Large intestine (tissue), 3 donors: ENCODE measurements around the gene FER. TPM values are rescaled to one million over a fixed set of nuclear protein-coding genes. Genes with fewer than 3 reads are reported as not detected.
A peak's percentile ranks its signal among the peaks of the same experiment; 100 is the strongest.

Experiments used
- DNase-seq, 2 donors: peaks; one replicate each; pipeline versions ENCODE4 v3.0.0 to v3.0.0-alpha.2; 2013
- H3K27ac ChIP-seq: one replicate; pipeline ENCODE4 v1.5.1; 2013; ENCODE audit warnings: low read length
- H3K27me3 ChIP-seq: 2 replicates; pipeline ENCODE4 v1.6.1; 2013; ENCODE audit warnings: low read length; ENCODE audit not compliant: control insufficient read depth, insufficient read depth
- H3K36me3 ChIP-seq: 2 replicates; pipeline ENCODE4 v1.6.1; 2013; ENCODE audit warnings: low read length; ENCODE audit not compliant: control insufficient read depth, insufficient read depth
- H3K4me1 ChIP-seq: one replicate; pipeline ENCODE4 v1.6.1; 2013; ENCODE audit warnings: low read length; ENCODE audit not compliant: control insufficient read depth, insufficient read depth
- H3K4me3 ChIP-seq: one replicate; pipeline ENCODE4 v1.5.1; 2013; ENCODE audit warnings: low read length
- H3K9me3 ChIP-seq: one replicate; pipeline ENCODE4 v1.6.1; 2013; ENCODE audit warnings: mild to moderate bottlenecking, low read depth, low read length, moderate library complexity; ENCODE audit not compliant: control insufficient read depth
- WGBS: methylation state at CpG from one replicate; pipeline ENCODE4 v1.1.5; 2013; ENCODE audit warnings: low lambda C conversion rate; ENCODE audit not compliant: insufficient coverage; 5-methylcytosine and 5-hydroxymethylcytosine counted together
- polyA plus RNA-seq: library from polyadenylated mRNA; unstranded; fragments of 120-200 nt; gene quantifications from one replicate; pipeline ENCODE4 v1.2.1, GENCODE V29; 2013

Gene FER
- polyA plus RNA-seq, 1 donor = 7.2 TPM

DNA sequence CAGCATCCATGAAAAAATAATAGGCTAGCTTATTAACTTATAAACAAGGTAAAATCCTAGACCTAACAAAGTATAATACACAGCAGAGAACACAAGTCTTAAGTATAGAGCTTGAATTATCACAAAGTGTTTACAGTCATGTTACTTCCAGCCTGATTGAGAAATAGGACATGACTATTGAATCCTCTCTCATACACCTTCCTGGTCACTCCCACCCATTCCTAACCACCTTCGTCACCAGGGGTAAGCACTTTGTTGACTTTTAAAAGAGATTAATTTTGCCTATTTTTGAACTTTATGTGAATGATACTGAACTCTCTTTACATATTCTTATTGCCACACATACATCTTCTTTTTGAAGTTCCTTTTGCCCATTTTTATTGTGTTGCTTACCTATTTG, 336.2 kb downstream of the FER start:
- Histone ChIP-seq H3K4me1 (no peaks in the 10 kb centered on the region), H3K36me3 (no peaks in the 10 kb centered on the region), H3K27me3 (no peaks in the 10 kb centered on the region), H3K9me3 (no peaks in the 10 kb centered on the region), H3K4me3 (no peak overlapping the region), H3K27ac (no peak overlapping the region)
- no peak for DNase-seq
- no CpG with 5 or more reads among the region's 1 CpG for WGBS

GRCh38 chr5:109089191-109089590, 341.5 kb downstream of the FER start:
- DNase-seq = no peak
- no peak overlapping the region for H3K4me3 ChIP-seq
- no peak overlapping the region for H3K27ac ChIP-seq
- H3K9me3 ChIP-seq = no peaks in the 10 kb centered on the region
- H3K36me3 ChIP-seq = no peaks in the 10 kb centered on the region
- no peaks in the 10 kb centered on the region for H3K27me3 ChIP-seq
- no peaks in the 10 kb centered on the region for H3K4me1 ChIP-seq

DNA sequence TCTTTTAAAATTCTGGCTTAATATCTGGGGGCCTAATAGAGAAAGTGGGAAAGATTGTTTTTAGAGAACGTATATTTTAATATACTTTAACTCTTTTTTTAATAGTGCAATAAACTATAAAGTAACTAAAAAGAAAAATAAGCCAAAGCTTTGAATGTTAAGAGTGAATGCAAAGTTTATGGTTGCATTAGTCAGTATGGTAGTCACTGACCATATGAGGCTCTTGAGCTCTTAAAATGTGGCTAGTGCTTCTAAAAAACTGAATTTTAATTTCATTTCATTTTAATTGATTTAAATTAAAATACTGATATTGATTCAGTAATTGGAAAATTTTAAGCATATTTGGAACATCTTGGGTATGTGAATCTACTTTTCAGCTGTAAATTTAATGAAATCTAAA, 351.4 kb downstream of the FER start:
- no peaks in the 10 kb centered on the region for H3K4me1 ChIP-seq
- H3K36me3 ChIP-seq = no peaks in the 10 kb centered on the region
- no peak overlapping the region for H3K27ac ChIP-seq
- no peaks in the 10 kb centered on the region for H3K9me3 ChIP-seq
- H3K27me3 ChIP-seq = no peaks in the 10 kb centered on the region
- DNase-seq = no peak
- no peak overlapping the region for H3K4me3 ChIP-seq
- no CpG with 5 or more reads among the region's 1 CpG for WGBS

- no peaks in the 10 kb centered on the region for H3K27me3 ChIP-seq
- H3K27ac ChIP-seq = no peak overlapping the region
- DNase-seq = no peak
- H3K9me3 ChIP-seq = no peaks in the 10 kb centered on the region
- H3K4me1 ChIP-seq = no peaks in the 10 kb centered on the region
- 100% methylated on average over 1 of the region's 2 CpGs for WGBS
- H3K36me3 ChIP-seq = no peaks in the 10 kb centered on the region
- no peak overlapping the region for H3K4me3 ChIP-seq
These were observed 353.3 kb downstream of the FER start for GRCh38 chr5:109100971-109101370.

DNA sequence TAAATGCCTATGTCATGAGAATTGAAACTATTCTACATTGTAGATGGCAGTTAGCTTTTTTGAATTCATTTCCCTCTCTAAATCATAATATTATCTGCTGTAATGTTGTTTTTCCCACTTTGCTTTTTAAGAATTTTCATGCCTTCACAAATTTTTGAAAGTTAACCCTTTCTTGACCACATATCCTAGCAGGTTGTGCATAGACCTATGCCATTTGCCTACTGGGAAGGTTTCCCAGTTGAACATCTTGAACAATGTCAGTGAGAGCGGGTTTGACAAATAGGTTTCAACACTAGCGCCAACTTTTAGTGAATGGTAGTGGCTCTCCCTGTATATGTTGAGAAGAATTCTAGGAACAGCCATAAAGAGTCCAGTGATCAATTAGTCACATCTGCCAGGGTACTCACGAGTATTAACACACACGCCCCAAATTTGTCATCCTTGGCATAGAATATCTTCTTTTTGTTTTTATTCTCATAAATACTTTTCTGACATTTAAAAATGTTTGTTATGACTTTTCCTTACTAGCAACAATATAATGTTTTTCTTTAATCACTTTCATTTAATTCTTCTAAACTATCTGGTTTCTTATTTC, 354.5 kb downstream of the FER start:
- Histone ChIP-seq H3K27ac (no peak overlapping the region), H3K36me3 (no peaks in the 10 kb centered on the region), H3K4me1 (no peaks in the 10 kb centered on the region), H3K27me3 (no peaks in the 10 kb centered on the region), H3K4me3 (no peak overlapping the region), H3K9me3 (no peaks in the 10 kb centered on the region)
- DNase-seq = no peak
- WGBS = 100% methylated on average over 2 of the region's 4 CpGs

DNA sequence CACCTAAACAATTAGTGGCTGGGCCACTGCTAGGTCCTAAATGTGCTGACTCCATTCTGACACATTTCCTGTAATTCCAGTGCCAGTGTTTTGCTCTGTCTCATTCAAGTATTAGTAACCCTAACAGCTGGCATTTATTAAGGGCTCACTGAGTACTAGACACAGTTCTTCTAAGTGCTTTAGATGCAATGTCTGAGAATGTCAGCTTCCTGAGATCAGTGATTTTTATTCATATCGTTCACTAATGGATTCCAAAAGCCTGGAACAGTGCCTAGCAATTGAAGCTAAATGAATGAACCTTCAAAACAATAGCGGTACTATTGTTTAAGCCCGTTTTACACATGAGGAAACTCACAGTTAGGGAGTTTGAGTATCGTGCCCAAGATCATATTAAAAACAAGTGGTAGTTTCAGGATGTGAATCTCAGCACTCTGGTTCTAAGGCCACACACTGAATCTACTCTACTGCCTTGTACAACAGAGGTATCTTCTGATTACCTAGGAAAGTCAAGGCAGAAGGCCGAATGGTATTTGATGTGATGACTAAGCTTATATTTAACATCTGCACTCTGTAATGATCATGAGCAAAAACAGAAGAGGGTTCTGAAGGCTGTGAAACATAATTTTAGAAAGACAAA, 358.1 kb downstream of the FER start:
- Histone ChIP-seq H3K36me3 (no peaks in the 10 kb centered on the region), H3K9me3 (no peaks in the 10 kb centered on the region), H3K27ac (no peak overlapping the region), H3K4me3 (no peak overlapping the region), H3K4me1 (no peaks in the 10 kb centered on the region), H3K27me3 (no peaks in the 10 kb centered on the region)
- peak in 1 of 2 donors; percentile 9 for DNase-seq
- 83% methylated on average over 1 of the region's 5 CpGs for WGBS

DNA sequence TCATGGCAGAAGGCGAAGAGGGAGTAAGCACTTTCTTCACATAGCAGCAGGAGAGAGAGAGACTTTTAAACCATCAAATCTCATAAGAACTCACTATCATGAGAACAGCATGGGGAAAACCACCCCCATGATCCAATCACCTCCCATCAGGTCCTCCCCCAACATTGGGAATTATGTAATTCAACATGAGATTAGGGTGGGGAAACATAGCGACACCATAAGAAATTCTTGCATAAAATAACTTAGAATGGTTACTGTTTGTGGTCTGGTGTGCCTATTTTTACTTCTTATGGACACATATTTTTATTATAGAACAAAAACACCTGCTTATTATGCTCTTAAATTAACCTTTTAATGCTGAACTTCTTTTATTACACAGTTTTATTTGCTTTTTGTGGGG, 364.0 kb downstream of the FER start:
- Histone ChIP-seq H3K4me3 (no peak overlapping the region), H3K9me3 (no peaks in the 10 kb centered on the region)
- no CpG with 5 or more reads among the region's 2 CpGs for WGBS

GRCh38 chr5:109113608-109114007, 365.9 kb downstream of the FER start:
- Histone ChIP-seq H3K4me3 (no peak overlapping the region), H3K9me3 (no peaks in the 10 kb centered on the region), H3K36me3 (no peaks in the 10 kb centered on the region), H3K27ac (no peak overlapping the region), H3K4me1 (no peaks in the 10 kb centered on the region), H3K27me3 (no peaks in the 10 kb centered on the region)
- no peak for DNase-seq
- WGBS = no CpG with 5 or more reads among the region's 3 CpGs

More for the DNA sequence above, 364.0 kb downstream of the FER start:
- DNase-seq = no peak
- H3K27ac ChIP-seq = no peak overlapping the region
- no peaks in the 10 kb centered on the region for H3K27me3 ChIP-seq
- no peaks in the 10 kb centered on the region for H3K36me3 ChIP-seq
- no peaks in the 10 kb centered on the region for H3K4me1 ChIP-seq

DNA sequence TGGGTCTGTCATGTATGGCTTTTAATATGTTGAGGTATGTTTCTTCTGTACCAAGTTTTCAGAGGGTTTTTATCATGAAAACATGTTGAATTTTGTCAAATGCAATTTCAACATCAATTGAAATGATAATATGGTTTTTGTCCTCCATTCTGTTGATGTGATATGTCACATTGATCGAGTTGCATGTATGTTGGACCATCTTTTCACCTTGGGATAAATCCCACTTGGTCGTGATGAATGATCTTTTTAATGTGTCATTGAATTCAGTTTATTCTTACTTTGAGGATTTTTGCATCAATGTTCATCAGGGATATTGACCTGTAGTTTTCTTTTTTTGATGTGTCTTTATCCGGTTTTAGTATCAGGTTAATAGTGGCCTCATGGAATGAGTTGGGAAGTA, 373.5 kb downstream of the FER start:
- Histone ChIP-seq H3K27ac (no peak overlapping the region), H3K9me3 (peaks cover 5% of the 10 kb centered on the region), H3K4me3 (no peak overlapping the region), H3K36me3 (no peaks in the 10 kb centered on the region), H3K4me1 (no peaks in the 10 kb centered on the region), H3K27me3 (no peaks in the 10 kb centered on the region)
- no peak for DNase-seq
- 91% methylated on average over 1 of the region's 3 CpGs for WGBS

DNA sequence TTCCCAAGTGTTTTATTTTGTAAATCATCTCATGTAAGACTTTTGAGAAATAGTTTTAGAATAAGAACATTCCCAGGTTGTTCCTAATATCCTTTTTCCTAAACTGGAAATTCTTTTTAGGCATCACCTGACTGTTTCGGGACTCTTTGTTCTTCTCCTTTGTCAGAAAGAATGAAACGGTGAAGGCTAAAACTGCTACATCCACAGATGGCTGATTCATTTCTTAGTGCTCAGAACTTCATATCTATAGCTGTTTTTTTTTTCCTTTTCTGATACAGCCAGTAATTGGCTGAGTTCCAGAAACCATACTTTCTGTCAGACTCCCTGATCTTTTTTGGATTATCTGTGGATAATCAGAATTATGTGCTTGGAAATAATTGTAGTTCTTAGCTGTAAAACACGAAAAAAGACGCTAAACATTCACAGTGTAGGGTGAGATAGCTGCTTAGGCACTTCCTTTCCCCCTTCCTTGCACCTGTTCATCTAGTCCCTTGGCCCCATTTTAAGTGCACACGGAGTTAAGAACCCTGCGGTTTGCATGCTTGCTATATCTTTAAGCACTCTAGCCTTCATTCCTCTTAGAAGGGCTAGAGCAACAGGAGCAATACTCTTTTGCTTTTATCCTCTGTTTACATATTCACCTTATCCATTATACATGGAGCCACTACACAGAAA, 378.2 kb downstream of the FER start:
- H3K36me3 ChIP-seq = no peaks in the 10 kb centered on the region

DNA sequence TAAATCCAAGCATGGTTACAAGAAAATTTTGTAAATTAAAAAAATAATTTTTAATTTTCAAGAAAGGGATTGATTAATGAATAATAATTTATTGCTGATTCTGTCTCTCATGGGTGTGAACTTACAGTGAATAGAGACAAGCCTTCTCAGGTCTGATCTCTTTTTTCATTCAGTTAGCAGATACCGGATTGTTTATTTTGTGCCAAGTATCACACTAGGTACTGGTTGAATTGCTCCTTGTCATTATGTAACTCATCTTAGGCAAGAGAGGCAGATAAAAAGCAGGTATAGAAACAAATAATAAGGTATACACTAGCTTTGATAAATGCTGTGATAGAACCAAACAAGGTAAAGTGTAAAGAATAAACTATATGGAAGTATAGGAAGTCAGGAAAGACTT, 378.8 kb downstream of the FER start:
- Histone ChIP-seq H3K27me3 (no peaks in the 10 kb centered on the region), H3K4me3 (no peak overlapping the region), H3K36me3 (no peaks in the 10 kb centered on the region), H3K4me1 (no peaks in the 10 kb centered on the region), H3K9me3 (no peaks in the 10 kb centered on the region), H3K27ac (no peak overlapping the region)
- DNase-seq = no peak
- WGBS = no CpG with 5 or more reads among the region's 1 CpG

More for the DNA sequence above, 378.2 kb downstream of the FER start:
- Histone ChIP-seq H3K27ac (no peak overlapping the region), H3K4me3 (no peak overlapping the region), H3K4me1 (no peaks in the 10 kb centered on the region), H3K9me3 (no peaks in the 10 kb centered on the region), H3K27me3 (no peaks in the 10 kb centered on the region)
- WGBS = 74% methylated on average over 4 of the region's 6 CpGs
- no peak for DNase-seq
